Stimulated activated CD4-positive, alpha-beta T cell treated with anti-CD3 and anti-CD28 coated beads, Interleukin-15, amount 100 ng/mL, for 48 hours (primary cell): ENCODE data around the gene UTP18.
"Not testable (repeated sequence)": the region's sequence is repeated elsewhere in the genome, so short reads cannot be mapped to it uniquely, and the experiment has no call there.

Source experiments
- DNase-seq, 2 donors: peaks; one replicate each; pipeline ENCODE4 v3.0.0-alpha.2; 2020; ENCODE audit warnings: low read depth in 2 of 2

Gene UTP18

DNA sequence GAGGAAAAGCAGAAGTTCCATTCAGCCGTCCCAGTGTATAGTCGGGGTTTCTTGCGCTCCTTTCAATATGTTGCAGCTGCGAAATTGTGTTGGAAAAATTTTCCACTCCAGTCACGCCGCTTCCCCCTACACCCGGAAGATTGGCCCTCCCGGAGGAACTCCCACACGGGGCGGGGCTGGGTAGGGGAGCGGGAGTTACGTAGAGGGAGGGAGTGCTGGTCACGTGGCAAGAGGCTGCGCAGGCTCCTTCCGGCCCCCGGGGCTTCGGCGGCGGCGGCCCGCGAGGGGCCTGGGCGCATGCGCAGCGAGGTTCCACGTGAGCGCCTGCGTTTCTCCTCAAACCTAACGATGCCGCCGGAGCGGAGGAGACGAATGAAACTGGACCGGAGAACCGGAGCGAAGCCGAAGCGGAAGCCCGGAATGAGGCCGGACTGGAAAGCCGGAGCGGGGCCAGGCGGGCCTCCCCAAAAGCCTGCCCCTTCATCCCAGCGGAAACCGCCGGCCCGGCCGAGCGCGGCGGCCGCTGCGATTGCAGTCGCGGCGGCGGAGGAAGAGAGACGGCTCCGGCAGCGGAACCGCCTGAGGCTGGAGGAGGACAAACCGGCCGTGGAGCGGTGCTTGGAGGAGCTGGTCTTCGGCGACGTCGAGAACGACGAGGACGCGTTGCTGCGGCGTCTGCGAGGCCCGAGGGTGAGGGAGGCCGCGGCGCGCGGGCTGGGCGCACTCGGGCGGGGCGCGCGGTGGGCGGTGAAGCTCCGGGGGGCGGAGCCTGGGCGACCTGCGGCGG lies at the start of gene UTP18:
Gene UTP18 (plus strand): TSS at position 310 of the 787 bp plus-strand sequence. CDS start 39 bp downstream, at position 349.
- DNase-seq: peak; percentile 94 to 95

DNA sequence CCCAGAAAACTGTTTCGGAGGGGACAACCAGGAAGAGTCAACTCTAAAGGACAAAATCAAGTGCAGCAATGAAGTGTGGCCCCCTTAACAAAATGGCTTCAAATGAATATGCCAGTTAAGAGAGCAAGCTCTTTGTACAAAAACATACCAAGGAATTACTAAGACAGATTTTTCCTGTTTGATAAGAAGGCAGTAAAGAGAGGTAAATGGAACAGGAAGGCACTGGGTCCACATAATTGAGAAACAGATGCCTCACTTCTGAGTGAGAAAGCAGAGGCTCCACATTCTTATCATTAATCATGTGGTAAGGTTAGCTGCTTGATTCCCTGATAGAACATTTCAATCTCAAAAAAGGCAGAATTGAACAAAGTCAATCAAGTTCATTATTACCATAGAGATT lies 45.4 kb upstream of the UTP18 start:
- no peak for DNase-seq

DNA sequence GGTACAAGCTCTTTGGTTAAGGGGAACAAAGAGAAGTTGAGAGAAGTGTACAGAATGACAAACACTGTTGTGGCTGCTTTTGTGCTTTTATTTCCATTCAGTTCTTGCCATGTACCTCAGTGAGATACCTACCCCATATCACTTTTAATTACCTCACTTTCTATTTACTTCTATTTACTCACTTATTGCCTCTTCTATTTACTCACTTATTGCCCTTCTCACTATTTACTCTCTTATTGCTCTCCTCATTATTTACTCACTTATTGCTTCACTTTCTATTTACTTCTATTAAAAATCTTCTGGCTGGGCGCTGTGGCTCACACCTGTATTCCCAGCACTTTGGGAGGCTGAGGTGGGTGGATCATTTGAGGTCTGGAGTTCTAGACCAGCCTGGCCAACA lies 42.4 kb upstream of the UTP18 start:
- no peak for DNase-seq

DNA sequence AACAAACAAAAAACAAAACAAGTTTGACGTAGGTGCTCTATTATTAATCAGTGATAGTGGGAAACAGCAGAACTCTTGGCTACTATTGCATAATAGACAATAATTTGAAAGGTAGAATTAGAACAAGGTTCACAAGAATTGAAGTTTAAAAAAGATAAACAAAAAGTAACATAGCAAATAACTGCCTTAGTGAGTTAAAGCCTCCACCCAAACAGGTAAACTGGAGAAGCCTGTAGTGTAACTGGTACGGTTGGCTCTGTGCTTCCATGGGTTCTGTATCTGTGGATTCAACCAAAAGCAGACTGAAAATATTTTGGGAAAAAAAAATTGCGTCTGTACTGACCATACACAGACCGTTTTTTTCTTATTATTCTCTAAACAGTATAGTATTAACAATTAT lies 39.0 kb upstream of the UTP18 start:
- DNase-seq: no peak

DNA sequence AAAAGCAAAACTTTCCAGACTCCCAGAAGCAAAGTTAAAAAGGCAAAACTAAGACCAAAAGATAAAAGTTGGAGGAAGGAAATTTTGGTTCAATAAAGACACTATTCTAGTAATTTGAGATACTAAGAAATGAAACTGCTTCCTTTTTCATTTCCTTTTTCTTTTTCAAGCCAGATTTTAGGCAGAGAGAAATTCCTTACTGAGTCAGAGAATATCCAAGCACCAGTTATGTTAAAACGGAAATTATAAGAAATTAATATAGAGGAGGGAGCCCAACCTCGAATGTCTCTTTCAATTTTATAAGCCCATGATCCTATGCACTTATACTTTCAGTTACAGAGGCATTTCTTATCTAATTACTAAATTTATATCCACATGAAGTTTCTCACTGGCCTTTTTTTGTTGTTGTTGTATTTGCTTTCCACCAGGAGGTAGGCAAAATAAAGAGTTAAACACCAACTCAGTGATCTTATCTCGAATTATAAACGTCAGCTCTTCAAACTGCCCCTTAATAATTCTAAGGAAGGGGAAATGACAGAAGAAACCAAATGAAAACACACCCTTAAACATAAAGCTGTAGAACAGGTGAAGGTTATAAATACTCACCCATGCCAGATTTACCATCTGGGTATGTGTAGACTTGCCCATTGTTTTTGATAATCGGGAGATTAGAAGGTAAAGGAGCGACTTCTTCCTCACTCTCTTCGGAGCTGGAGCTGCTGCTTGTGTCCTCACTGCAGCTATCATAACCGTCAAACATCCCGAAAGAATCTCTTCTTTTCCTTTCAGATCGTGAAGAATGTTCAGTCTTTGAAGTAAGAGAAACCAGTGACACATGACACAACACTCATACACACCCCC lies 35.7 kb upstream of the UTP18 start:
- no peak for DNase-seq

DNA sequence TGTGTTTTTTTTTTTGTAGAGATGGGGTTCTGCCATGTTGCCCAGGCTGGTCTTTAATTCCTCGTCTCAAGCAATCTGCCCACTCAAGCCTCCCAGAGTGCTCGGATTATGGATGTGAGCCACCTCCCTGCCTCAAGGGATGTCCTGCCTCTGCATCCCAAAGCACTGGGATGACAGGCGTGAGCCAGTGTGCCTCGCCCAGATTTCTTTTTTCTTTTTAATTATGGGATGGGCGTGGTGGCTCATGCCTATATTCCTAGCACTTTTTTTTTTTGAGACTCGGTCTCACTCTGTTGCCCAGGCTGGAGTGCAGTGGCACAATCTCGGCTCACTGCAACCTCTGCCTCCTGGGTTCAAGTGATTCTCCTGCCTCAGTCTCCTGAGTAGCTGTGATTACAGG lies 34.8 kb upstream of the UTP18 start:
- DNase-seq: not testable (repeated sequence)

DNA sequence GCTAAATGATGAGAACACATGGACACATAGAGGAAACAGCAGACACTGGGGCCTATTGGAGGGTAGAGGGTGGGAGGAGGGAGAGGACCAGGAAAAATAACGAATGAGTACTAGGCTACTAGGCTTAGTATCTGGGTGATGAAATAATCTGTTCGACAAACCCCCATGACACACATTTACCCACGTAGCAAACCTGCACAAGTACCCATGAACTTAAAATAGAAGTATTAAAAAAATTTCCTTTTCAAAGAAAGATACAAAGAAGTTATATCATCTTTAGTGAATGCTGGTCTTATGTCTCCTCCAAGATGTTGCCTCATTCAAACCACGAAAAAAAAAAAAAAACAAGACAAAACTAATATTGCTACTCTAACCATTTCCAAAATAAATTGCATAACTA lies 32.2 kb upstream of the UTP18 start:
- DNase-seq: no peak

DNA sequence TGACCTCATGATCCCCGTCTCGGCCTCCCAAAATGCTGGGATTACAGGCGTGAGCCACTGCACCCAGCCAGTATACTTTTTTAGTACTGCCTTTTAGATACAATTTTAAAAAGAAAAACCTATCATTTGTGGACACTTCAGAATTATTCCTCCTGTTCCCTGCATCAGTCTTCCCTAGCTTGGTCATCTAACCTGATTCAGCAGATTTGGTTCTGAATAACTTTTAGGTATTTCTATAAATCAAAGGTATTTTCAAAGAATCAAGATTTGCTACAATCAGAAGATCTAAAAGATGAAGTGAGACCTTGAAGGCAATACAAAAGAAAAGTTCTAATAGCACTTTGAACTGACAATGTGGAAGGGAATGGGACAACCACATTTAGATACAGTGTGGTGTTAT lies 30.5 kb upstream of the UTP18 start:
- no peak for DNase-seq

DNA sequence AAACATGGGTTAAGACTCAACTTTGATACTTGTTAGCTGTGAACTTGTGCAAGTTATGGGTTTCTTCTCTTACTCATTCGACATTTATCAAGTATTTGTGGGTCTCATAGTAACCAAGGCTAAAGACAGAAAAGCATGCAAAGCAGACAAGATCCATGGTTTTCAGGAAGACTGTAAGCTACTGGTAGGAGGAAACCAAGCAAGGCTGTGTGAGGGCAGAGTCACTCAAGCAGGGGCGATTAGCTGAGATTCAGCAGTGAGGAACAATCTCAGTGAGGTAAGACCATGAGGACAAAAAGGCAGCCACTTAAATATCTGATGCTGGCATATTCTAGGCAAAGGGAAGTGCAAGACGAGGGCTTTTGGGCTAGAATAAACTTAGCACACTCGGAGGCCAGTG lies 30.0 kb upstream of the UTP18 start:
- DNase-seq: no peak

DNA sequence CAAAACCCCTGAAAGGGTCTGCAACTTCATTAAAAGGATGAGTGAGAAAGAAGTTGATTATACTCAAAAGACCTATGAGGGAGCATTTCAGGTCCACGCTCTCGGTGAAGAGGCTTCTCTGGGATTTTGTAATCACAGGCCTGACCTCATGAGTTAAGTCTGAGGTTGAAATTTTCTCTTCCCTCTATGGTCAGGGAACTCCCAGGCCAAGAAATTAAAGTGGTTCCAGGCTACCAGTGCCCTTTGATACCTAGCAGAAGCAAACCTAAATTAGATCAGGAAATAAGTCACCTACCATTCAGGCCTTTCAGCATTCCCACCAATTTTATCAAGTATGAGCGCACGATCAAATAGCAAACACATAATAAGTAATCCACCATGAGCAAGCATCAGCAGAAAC lies 28.3 kb upstream of the UTP18 start:
- no peak for DNase-seq

DNA sequence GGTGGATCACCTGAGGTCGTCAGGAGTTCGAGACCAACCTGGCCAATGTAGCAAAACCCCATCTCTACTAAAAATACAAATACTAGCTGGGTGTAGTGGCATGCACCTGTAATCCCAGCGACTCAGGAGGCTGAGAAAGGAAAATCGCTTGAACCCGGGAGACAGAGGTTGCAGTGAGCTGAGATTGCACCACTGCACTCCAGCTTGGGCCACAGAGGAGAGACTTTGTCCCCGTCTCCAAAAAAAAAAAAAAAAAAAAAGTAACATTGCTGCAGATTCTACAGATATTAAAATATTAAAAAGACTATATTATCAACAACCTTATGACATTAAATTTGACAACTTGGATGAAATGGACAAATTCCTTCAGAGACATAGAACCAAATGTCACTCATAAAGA lies 26.2 kb upstream of the UTP18 start:
- DNase-seq: no peak

DNA sequence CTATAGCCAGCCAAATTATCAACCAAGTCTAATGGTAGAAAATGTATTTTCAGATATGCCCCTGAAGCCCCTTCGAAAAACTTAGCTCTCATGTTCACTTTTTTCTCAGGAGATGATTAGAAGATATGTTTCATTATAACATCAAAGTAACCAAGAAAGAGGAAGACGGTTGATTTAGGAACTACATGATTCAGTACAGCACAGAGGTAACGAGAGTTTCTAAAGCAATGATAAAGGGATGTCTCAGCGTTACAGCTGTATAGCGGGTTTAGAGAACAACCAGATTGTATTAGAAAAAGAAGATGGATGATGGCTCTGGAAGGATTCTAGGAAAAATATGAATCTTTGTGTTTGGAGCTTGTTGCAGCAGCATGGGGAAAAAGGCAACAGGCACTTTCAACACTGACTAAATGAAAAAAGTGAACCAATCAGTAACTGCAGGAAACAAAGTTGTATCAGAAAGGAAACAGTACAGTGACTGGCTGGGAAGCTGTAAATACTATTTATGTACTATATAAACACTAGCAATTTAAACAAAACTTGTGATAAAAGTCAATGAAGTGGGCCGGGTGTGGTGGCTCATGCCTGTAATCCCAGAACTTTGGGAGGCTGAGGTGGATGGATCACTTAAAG lies 22.0 kb upstream of the UTP18 start:
- DNase-seq: no peak

DNA sequence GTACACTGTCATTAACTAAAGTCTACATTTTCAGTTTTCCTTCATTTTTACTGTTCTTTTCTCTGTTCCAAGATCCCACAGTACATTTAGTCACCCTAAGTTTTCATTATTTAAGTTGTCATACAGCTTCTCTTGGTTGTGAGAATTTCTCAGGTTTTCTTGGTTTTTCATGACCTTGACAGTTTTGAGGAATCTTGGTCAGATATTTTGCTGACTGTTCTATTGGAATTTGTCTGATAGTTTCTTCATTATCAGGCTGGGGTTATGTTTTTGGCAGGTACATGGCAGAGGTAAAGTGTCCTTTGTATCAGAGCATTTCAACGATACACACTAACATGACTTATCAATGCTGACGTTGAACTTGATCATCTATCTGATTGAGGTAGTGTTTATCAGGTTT lies 20.1 kb upstream of the UTP18 start:
- no peak for DNase-seq

DNA sequence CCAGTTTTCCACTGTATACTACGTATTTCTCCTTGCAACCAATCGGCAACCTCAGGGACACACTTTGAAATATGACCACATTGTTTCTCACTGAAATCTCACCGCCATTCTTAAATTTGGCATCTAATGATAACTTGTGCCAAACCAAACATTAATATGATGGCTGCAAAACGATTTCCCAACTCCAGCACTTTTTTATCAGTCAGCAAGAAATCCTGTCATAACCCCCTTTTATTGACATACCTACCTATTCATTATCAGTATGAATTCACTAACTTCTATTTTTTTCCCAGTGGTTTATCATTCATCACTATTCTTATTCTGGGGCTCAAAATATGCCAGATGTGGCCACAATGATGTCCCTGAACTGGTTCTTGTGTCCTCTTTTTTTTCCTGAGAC lies 16.3 kb upstream of the UTP18 start:
- DNase-seq: no peak

DNA sequence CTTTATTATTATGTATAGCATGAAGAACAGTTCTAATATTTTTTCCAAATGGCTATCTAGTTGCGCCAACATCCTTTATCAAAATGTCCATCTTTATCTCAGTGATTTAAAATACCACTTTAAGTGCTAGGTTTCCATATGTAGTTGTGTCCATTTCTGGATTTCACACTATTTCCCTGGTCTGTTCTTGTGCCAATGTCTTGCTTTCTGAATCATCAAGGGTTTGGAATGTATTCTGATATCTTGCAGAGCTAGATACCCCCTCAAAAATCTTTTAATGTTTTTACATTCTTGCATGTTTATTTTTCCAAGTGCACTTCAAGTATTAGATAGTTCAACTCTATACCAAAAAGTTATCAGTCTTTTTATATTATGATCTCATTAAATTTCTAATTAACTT lies 14.8 kb upstream of the UTP18 start:
- DNase-seq: no peak

DNA sequence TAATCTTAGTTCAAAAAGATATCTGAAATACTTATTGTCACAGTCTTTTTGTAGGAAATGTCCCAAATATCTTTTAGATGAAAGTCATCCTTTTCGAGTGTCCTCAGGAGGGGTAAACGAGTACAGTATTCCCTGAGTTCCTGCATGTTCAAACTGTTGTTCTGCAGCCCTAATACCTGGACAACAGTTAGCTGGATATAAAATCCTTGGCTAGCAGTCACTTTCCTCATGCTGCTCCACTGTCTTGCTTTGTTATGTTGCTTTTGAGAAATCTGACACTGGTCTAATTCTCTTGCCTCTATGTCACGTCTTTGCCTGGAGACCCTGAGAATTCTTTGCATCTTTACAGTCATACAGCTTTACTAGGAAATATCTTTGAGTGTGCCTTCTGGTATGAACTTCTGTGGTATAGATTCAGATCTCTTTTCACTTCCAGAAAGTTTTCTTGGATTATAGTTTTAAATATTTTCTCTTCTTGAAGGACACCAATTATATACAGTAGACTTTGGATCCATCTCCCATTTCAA lies 10.0 kb upstream of the UTP18 start:
- no peak for DNase-seq

DNA sequence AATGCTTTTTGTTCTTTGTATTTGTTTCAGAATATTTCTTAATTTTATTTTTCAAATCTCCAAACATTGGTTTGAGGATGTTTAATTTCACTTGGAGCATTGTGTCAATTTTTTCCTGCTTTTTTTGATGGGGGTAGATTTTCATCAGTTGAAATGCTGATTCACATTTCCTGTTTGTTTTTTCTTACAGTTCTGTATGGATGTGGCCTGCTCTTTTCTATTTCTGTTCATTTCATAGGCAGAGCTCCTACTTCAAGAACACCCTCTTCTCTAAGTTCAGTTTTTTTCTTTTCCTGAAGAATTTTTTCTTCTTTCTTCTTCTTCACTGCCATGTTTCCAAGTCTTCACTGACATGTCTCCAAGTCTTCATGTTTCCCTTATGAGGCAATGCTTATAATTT lies 9.3 kb upstream of the UTP18 start:
- DNase-seq: no peak

DNA sequence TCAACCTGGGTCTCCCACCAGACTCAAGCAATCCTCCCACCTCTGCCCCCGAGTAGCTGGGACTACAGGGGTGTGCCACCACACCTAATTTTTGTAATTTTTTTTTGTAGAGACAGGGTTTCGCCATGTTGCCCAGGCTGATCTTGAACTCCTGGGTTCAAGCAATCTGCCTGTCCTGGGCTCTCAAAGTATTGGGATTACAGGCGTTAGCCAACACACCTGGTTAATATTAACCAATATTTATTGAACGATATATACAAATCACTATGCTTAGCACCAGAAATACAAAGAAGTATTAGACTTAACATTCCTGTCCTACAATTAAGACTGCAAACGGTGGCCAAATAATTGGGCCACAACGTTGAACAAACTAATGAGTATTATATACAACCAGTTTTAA lies 4.7 kb upstream of the UTP18 start:
- DNase-seq: no peak

DNA sequence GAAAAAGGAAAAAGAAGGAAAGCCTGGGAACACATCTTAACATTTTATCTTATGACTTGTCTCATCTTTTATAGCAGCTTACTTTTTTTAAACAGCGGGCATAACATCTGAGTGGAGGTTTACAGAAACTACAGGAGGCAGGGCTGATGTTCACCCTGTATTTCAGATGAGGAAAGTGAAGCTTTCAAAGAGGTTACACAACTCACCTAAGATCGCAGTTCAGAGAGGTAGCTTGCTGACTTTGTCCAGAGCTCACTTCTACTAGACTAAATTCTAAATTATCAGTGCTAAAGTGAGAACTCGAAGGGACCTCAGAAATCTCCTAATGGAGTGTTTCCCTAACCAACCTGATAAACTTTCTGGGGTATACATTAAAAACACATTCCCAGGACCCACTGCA lies 4.2 kb upstream of the UTP18 start:
- no peak for DNase-seq

DNA sequence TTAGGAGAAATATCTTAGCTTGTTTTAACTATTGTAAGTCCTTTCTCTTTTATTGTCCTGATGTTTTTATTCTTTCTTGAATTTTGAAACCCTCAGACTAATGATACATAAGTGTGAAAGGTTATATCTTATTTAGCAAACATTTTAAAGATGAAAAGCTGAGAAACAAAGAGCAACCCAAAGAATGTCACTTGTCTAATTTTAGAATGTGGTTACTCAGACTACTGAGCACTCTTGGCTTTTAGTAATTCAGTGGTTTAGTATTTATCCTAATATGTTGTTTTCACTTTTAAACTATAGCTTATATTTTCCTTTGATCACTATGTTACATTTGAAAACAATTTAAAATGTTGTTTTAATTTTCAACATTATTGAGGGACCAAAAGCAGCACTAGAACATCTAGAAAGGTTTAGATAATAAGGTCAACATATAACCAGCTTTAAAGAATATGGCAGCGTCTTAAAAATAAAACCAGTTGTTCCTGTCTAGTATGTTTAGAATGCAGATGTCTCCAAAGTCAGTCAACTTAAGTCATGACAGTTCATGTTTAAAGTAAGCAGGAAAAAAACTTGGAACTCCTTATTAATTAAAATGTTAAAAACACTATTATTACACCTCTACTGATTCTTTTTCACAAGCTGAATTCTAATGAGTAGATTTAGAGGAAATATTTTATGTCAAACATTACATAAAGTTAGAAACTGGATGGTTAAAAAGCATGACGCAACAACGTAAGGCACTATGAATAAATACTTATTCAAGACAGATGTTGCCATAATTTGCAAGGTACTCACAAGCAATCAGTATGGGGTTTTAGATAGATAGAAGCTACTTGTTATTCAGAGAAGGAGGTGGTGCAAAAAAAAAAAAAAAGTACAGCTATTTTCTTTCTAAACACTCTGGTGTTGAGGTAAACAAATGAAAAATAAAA lies 2.9 kb upstream of the UTP18 start:
- DNase-seq: no peak
